Body of pancreas (tissue), 4 donors: ENCODE data around the gene PTPRN2. TPM values are rescaled to one million over a fixed set of nuclear protein-coding genes. Genes with fewer than 3 reads are reported as not detected.

ENCODE experiments used
- ATAC-seq: fragments of 150-250 bp; one replicate; pipeline ENCODE4 v1.9.1; 2016
- DNase-seq, 4 donors: peaks; one replicate each; pipeline ENCODE4 v3.0.0-alpha.2; 2019
- H3K27ac ChIP-seq, 4 donors: fragments of 200-600 bp; sonication (generic); 1 replicate in 3 of 4; 2 replicates in 1 of 4; pipeline versions ENCODE4 v1.5.1 to v1.6.1; 2016 to 2019; ENCODE audit warnings: mild to moderate bottlenecking in 1 of 4, mixed read lengths in 1 of 4, moderate library complexity in 1 of 4
- H3K27me3 ChIP-seq, 2 donors: fragments of 200-600 bp; sonication (generic); one replicate each; pipeline ENCODE4 v1.6.0; 2016; ENCODE audit warnings: mild to moderate bottlenecking in 1 of 2
- H3K36me3 ChIP-seq, 2 donors: fragments of 200-600 bp; sonication (generic); replicated peaks in 1 of 2; 2 replicates each; pipeline ENCODE4 v1.5.1; 2016; ENCODE audit warnings: low read depth in 2 of 2; ENCODE audit not compliant: insufficient read depth in 1 of 2
- H3K4me1 ChIP-seq: fragments of 200-600 bp; sonication (generic); one replicate; pipeline ENCODE4 v1.6.0; 2016
- H3K4me3 ChIP-seq, 2 donors: fragments of 200-600 bp; sonication (generic); 1 replicate in 1 of 2; 2 replicates in 1 of 2; pipeline ENCODE4 v1.5.1; 2016 to 2019
- H3K9me3 ChIP-seq, 3 donors: fragments of 200-600 bp; sonication (generic); 1 replicate in 2 of 3; 2 replicates in 1 of 3; pipeline ENCODE4 v1.5.1; 2016
- POLR2A ChIP-seq, 3 donors: fragments of 450-650 bp; IDR thresholded peaks; one replicate each; pipeline ENCODE4 v1.6.1; 2016; ENCODE audit warnings: antibody characterized with exemption in 3 of 3, mild to moderate bottlenecking in 2 of 3
- WGBS, 2 donors: methylation state at CpG; one replicate each; pipeline ENCODE4 v1.1.5; 2017; 5-methylcytosine and 5-hydroxymethylcytosine counted together
- intact Hi-C: fragments of 100-400 bp; cut with DNase I; formaldehyde crosslinking; loops from one replicate; pipeline ENCODE4 v1.15.1; 2023
- total RNA-seq, 2 donors: library from RNA; depleted of rRNA; stranded (reverse); fragments of >200 nt; gene quantifications; one replicate each; pipeline ENCODE4 v1.1.0, GENCODE V29; 2016
- TF ChIP-seq, protein P1 (sequence below), 7 experiments: fragments of 450-650 bp in 4 of 7; fragments of 200-600 bp in 3 of 7; sonication (generic) in 3 of 7; IDR thresholded peaks; one replicate each; pipeline ENCODE4 v1.5.1; 2016 to 2019; ENCODE audit warnings: antibody characterized with exemption in 7 of 7

PTPRN2 gene
- total RNA-seq, 2 donors from 2014 or later, result 31.6 to 76.1 TPM

GRCh38 chr7:157795199-157795598 lies 792.4 kb downstream of the PTPRN2 start:
- no peaks in the 10 kb centered on the region for H3K27me3 ChIP-seq
- WGBS, 2 donors, result 62 to 73% methylated on average over 5 of the region's 5 CpGs
- H3K36me3 ChIP-seq, result no peaks in the 10 kb centered on the region
- H3K4me1 ChIP-seq, result no peaks in the 10 kb centered on the region
- TF ChIP-seq POLR2A (IDR thresholded peaks at IDR 0.05), result no peak
- intact Hi-C loops, result no loop called here
- no peak overlapping the region for H3K27ac ChIP-seq
- H3K9me3 ChIP-seq, result no peaks in the 10 kb centered on the region
- H3K4me3 ChIP-seq, result no peak overlapping the region
- DNase-seq (no peak), ATAC-seq (no peak)

DNA sequence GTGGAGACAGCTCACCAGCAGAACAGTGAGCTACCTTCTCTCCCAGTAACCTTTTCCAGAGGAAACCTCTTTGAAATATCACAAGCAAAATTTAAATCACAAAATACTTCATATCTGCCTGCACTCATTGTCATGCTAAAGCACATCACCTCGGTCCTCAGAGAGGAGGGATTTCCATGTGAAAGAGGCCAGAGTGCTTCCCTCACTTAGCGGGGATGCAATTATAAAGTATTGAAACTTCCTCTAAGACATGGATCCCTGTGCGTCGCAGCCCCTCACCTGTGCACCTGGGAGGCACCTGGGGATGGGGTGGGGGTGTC lies 792.9 kb downstream of the PTPRN2 start:
- Histone ChIP-seq H3K4me3 (no peak overlapping the region), H3K36me3 (no peaks in the 10 kb centered on the region), H3K27me3 (no peaks in the 10 kb centered on the region), H3K9me3 (no peaks in the 10 kb centered on the region), H3K4me1 (no peaks in the 10 kb centered on the region), H3K27ac (no peak overlapping the region)
- ATAC-seq (no peak), DNase-seq (no peak)
- intact Hi-C loops, result no loop called here
- TF ChIP-seq POLR2A (IDR thresholded peaks at IDR 0.05), result no peak
- TF ChIP-seq, protein P1, sequence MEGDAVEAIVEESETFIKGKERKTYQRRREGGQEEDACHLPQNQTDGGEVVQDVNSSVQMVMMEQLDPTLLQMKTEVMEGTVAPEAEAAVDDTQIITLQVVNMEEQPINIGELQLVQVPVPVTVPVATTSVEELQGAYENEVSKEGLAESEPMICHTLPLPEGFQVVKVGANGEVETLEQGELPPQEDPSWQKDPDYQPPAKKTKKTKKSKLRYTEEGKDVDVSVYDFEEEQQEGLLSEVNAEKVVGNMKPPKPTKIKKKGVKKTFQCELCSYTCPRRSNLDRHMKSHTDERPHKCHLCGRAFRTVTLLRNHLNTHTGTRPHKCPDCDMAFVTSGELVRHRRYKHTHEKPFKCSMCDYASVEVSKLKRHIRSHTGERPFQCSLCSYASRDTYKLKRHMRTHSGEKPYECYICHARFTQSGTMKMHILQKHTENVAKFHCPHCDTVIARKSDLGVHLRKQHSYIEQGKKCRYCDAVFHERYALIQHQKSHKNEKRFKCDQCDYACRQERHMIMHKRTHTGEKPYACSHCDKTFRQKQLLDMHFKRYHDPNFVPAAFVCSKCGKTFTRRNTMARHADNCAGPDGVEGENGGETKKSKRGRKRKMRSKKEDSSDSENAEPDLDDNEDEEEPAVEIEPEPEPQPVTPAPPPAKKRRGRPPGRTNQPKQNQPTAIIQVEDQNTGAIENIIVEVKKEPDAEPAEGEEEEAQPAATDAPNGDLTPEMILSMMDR (IDR thresholded peaks at IDR 0.05), result no peak
- 85 to 86% methylated on average over 3 to 4 of the region's 4 CpGs for WGBS, 2 donors

DNA sequence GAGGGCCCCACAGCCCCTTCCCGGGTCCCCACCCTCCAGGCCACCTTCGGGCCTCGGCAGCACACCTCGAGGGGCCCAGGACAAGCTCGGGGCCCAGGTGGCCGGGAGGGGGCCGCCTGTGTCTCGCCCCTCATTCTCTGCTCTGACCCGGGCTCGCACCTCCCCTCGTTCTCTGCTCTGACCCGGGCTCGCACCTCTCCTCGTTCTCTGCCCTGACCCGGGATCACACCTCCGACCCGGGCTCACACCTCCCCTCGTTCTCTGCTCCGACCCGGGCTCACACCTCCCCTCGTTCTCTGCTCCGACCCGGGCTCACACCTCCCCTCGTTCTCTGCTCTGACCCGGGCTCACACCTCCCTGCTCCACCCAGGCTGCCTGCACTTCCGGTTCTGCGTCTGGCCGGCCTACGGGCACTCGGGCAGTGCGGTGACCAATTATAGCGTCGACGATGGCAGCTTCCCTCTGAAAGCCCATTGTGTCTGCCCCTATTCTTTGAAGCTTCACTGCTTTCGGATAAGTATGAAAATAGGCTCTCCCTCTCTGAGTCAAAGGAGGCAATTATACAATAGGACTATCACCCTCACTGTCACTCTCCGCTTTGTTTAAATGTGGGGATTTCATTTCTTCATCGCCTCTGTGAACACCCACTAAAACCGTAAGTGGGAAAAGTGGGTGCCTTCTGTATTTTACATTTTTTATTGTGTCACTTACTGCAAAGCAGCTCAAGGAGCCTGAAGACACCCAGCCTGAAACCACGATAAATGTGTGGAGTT lies 793.5 kb downstream of the PTPRN2 start:
- intact Hi-C loops, result no loop called here
- no peak for ATAC-seq
- H3K27ac ChIP-seq, result no peak overlapping the region
- no peak overlapping the region for H3K4me3 ChIP-seq
- no peaks in the 10 kb centered on the region for H3K4me1 ChIP-seq
- no peak for DNase-seq
- no peaks in the 10 kb centered on the region for H3K36me3 ChIP-seq
- TF ChIP-seq, protein P1 (IDR thresholded peaks at IDR 0.05), result no peak
- TF ChIP-seq POLR2A (IDR thresholded peaks at IDR 0.05), result no peak
- H3K9me3 ChIP-seq, result no peaks in the 10 kb centered on the region
- no peaks in the 10 kb centered on the region for H3K27me3 ChIP-seq
- WGBS, 2 donors, result 82 to 86% methylated on average over 39 of the region's 39 CpGs

GRCh38 chr7:157793087-157793353 lies 794.6 kb downstream of the PTPRN2 start:
- H3K36me3 ChIP-seq, result no peaks in the 10 kb centered on the region
- H3K27ac ChIP-seq, result no peak overlapping the region
- TF ChIP-seq, protein P1 (IDR thresholded peaks at IDR 0.05), result no peak
- no peak for TF ChIP-seq POLR2A (IDR thresholded peaks at IDR 0.05)
- H3K4me3 ChIP-seq, result no peak overlapping the region
- DNase-seq (no peak), ATAC-seq (no peak)
- 77 to 79% methylated on average over 10 of the region's 10 CpGs for WGBS, 2 donors
- H3K27me3 ChIP-seq, result no peaks in the 10 kb centered on the region
- intact Hi-C loops, result no loop called here
- H3K9me3 ChIP-seq, result no peaks in the 10 kb centered on the region
- no peaks in the 10 kb centered on the region for H3K4me1 ChIP-seq

DNA sequence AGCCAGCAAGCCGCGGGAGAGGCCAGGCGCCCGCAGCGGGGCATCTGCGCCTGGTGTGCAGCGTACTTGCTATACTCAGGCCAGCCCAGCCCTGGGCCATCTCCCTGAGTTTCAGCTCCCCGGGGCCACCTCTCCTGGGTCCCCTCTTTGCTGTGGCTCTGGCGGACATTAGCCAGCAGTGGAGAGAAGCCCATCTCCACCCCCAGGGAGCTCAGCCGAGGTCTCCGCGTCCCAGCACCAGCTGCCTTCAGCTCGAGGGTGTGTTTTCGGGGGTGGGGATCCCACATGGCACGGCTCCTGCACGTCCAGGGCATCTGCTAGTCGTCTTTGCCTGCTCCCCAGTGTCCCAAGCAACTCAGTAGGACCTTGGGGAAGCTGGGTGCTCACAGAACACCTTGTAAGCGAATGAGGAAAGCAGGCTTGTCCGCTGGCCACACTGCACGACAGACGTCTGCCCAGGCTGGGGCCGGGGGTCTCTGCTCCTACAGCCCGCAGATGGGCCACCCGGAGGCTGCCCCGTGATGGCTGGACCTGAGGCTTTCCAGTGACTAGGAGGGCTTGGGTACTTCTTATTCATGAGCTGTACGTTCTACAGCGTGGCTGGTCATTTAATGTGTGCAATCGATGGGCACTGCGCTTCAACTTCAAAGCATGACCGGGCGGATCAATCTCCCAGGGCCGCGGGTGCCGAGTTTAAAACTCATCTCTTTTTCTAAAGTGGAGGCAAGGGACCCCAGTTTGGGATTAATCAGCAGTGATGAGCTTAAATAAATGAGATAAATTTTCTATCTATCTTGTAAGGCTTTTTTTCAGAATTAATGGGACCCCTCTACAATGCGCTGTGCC lies 795.2 kb downstream of the PTPRN2 start:
- no peaks in the 10 kb centered on the region for H3K36me3 ChIP-seq
- intact Hi-C loops, result no loop called here

More for the DNA sequence above, 795.2 kb downstream of the PTPRN2 start:
- H3K27me3 ChIP-seq, result no peaks in the 10 kb centered on the region
- H3K27ac ChIP-seq, result no peak overlapping the region
- ATAC-seq, result no peak
- WGBS, 2 donors, result 87 to 94% methylated on average over 23 to 31 of the region's 35 CpGs
- H3K9me3 ChIP-seq, result no peaks in the 10 kb centered on the region
- TF ChIP-seq, protein P1 (IDR thresholded peaks at IDR 0.05), result no peak
- TF ChIP-seq POLR2A (IDR thresholded peaks at IDR 0.05), result no peak
- no peak overlapping the region for H3K4me3 ChIP-seq
- no peak for DNase-seq
- no peaks in the 10 kb centered on the region for H3K4me1 ChIP-seq
